ENCODE data around the gene ZMIZ1.

ZMIZ1 gene

GRCh38 chr10:79223091-79224048 lies 154.6 kb downstream of the ZMIZ1 start:
- H4K91ac ChIP-seq (ENCODE audit: low read depth, low read length), result peak overlapping the region; percentile 80
- H3K4me3 ChIP-seq (ENCODE audit: low read depth, low read length), result no peak overlapping the region
- H3K9ac ChIP-seq (ENCODE audit: low read length), result peak overlapping the region; percentile 29
- H3K9me3 ChIP-seq (ENCODE audit: insufficient read depth, low read depth, low read length), result peaks cover 6% of the 10 kb centered on the region
- H4K12ac ChIP-seq (ENCODE audit: low read depth, low read length), result no peak overlapping the region
- H3K23ac ChIP-seq (ENCODE audit: low read length), result no peak overlapping the region
- peaks cover 60 to 73% of the 10 kb centered on the region in 2 experiments for H3K4me1 ChIP-seq (ENCODE audit: control insufficient read depth in 1 of 2, insufficient read depth in 2 of 2, low read length in 2 of 2)
- no peak overlapping the region for H2AFZ ChIP-seq (ENCODE audit: insufficient read depth, low read length, poor library complexity)
- no CpG with 5 or more reads among the region's 22 CpGs for WGBS (ENCODE audit: extremely low coverage, insufficient coverage, insufficient read length)
- peak overlapping the region; percentile 63 for H2AK5ac ChIP-seq (ENCODE audit: low read length)
- H3K36me3 ChIP-seq (ENCODE audit: control insufficient read depth in 1 of 2, insufficient read depth in 2 of 2, low read length in 2 of 2), result peaks cover 36 to 41% of the 10 kb centered on the region in 2 experiments
- H3K18ac ChIP-seq (ENCODE audit: low read length), result peak overlapping the region; percentile 65
- H4K8ac ChIP-seq (ENCODE audit: low read depth, low read length), result peak overlapping the region; percentile 73
- no peak overlapping the region for H3K4ac ChIP-seq (ENCODE audit: low read depth, low read length)
- H3K27me3 ChIP-seq (ENCODE audit: insufficient read depth, low read length), result no peaks in the 10 kb centered on the region
- peak overlapping the region; percentile 82 for H2BK120ac ChIP-seq (ENCODE audit: insufficient read depth, low read length, poor library complexity)
- peak overlapping the region; percentile 54 for H2BK5ac ChIP-seq (ENCODE audit: low read depth, low read length, poor library complexity)
- H3K4me2 ChIP-seq (ENCODE audit: low read length), result peak overlapping the region; percentile 53
- H3K79me2 ChIP-seq (ENCODE audit: control insufficient read depth, insufficient read depth, low read length, poor library complexity), result peaks cover 5% of the 10 kb centered on the region
- H3K27ac ChIP-seq (ENCODE audit: low read depth, low read length), result peak overlapping the region; percentile 82
- peaks cover 36% of the 10 kb centered on the region for H3K79me1 ChIP-seq (ENCODE audit: low read length)
- H2BK12ac ChIP-seq (ENCODE audit: low read length), result peak overlapping the region; percentile 72
- peak overlapping the region; percentile 49 for H3K14ac ChIP-seq (ENCODE audit: low read length)
- DNase-seq, result no peak

DNA sequence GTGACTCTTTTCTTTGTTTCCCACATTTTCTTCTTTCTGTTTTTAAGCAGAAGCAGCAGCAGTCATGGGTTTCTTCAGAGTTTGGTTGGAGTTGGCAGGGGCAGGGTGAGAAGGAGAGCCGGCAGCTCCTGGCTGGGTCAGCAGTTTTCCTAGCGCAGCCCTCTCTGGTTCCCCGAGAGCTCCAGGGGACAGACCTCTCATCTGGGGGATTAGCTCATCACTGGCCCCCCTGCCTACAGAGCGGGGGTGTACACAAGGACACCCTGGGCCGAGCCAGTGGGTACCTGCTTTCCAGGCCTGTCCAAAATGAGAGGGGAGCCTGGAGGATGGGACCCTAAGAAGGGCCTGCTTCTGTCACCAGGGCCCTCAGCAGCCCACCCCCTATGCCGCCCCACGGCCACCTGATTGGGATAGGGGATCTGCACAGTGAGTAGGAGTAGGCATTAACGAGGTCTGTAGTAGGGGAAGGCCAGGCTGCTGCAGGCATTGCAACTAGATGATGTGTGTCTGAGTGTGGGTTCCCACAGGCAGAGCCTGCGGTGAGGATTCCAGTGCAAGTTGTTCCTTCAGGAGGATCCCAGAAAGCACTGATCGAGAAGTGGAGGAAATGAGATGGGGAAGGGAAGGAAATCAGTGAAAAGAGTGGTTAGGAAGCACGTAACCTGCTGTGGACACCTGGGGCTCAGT lies 155.6 kb downstream of the ZMIZ1 start:
- Histone ChIP-seq H3K9me3 (ENCODE audit: insufficient read depth, low read depth, low read length) (peaks cover 6% of the 10 kb centered on the region), H3K9ac (ENCODE audit: low read length) (peak overlapping the region; percentile 6), H3K4me1 (ENCODE audit: control insufficient read depth in 1 of 2, insufficient read depth in 2 of 2, low read length in 2 of 2) (peaks cover 66 to 79% of the 10 kb centered on the region in 2 experiments), H3K4ac (ENCODE audit: low read depth, low read length) (peak overlapping the region; percentile 13), H2BK12ac (ENCODE audit: low read length) (peak overlapping the region; percentile 62), H3K27ac (ENCODE audit: low read depth, low read length) (peak overlapping the region; percentile 82), H3K27me3 (ENCODE audit: insufficient read depth, low read length) (no peaks in the 10 kb centered on the region), H3K18ac (ENCODE audit: low read length) (peak overlapping the region; percentile 71), H4K12ac (ENCODE audit: low read depth, low read length) (no peak overlapping the region), H2BK120ac (ENCODE audit: insufficient read depth, low read length, poor library complexity) (peak overlapping the region; percentile 87), H3K79me1 (ENCODE audit: low read length) (peaks cover 42% of the 10 kb centered on the region), H3K23ac (ENCODE audit: low read length) (no peak overlapping the region), H3K14ac (ENCODE audit: low read length) (peak overlapping the region; percentile 74), H3K36me3 (ENCODE audit: control insufficient read depth in 1 of 2, insufficient read depth in 2 of 2, low read length in 2 of 2) (peaks cover 29 to 34% of the 10 kb centered on the region in 2 experiments), H3K79me2 (ENCODE audit: control insufficient read depth, insufficient read depth, low read length, poor library complexity) (peaks cover 5% of the 10 kb centered on the region), H4K8ac (ENCODE audit: low read depth, low read length) (peak overlapping the region; percentile 30), H2BK5ac (ENCODE audit: low read depth, low read length, poor library complexity) (peak overlapping the region; percentile 57), H4K91ac (ENCODE audit: low read depth, low read length) (peak overlapping the region; percentile 72), H3K4me3 (ENCODE audit: low read depth, low read length) (no peak overlapping the region), H2AK5ac (ENCODE audit: low read length) (peak overlapping the region; percentile 31), H3K4me2 (ENCODE audit: low read length) (peak overlapping the region; percentile 5), H2AFZ (ENCODE audit: insufficient read depth, low read length, poor library complexity) (no peak overlapping the region)
- no CpG with 5 or more reads among the region's 11 CpGs for WGBS (ENCODE audit: extremely low coverage, insufficient coverage, insufficient read length)
- DNase-seq, result no peak

GRCh38 chr10:79224992-79225391 lies 156.2 kb downstream of the ZMIZ1 start:
- peaks cover 25 to 31% of the 10 kb centered on the region in 2 experiments for H3K36me3 ChIP-seq (ENCODE audit: control insufficient read depth in 1 of 2, insufficient read depth in 2 of 2, low read length in 2 of 2)
- no peak for DNase-seq
- H3K4me3 ChIP-seq (ENCODE audit: low read depth, low read length), result no peak overlapping the region
- H3K4me2 ChIP-seq (ENCODE audit: low read length), result no peak overlapping the region
- peaks cover 69 to 82% of the 10 kb centered on the region in 2 experiments for H3K4me1 ChIP-seq (ENCODE audit: control insufficient read depth in 1 of 2, insufficient read depth in 2 of 2, low read length in 2 of 2)
- H3K14ac ChIP-seq (ENCODE audit: low read length), result peak overlapping the region; percentile 74
- no peak overlapping the region for H2AFZ ChIP-seq (ENCODE audit: insufficient read depth, low read length, poor library complexity)
- no peak overlapping the region for H4K12ac ChIP-seq (ENCODE audit: low read depth, low read length)
- H3K9ac ChIP-seq (ENCODE audit: low read length), result no peak overlapping the region
- WGBS (ENCODE audit: extremely low coverage, insufficient coverage, insufficient read length), result no CpG with 5 or more reads among the region's 5 CpGs
- H3K18ac ChIP-seq (ENCODE audit: low read length), result peak overlapping the region; percentile 71
- peaks cover 6% of the 10 kb centered on the region for H3K9me3 ChIP-seq (ENCODE audit: insufficient read depth, low read depth, low read length)
- peak overlapping the region; percentile 72 for H4K91ac ChIP-seq (ENCODE audit: low read depth, low read length)
- H3K79me1 ChIP-seq (ENCODE audit: low read length), result peaks cover 47% of the 10 kb centered on the region
- H2BK5ac ChIP-seq (ENCODE audit: low read depth, low read length, poor library complexity), result no peak overlapping the region
- H3K23ac ChIP-seq (ENCODE audit: low read length), result no peak overlapping the region
- H3K79me2 ChIP-seq (ENCODE audit: control insufficient read depth, insufficient read depth, low read length, poor library complexity), result peaks cover 9% of the 10 kb centered on the region
- peak overlapping the region; percentile 6 for H4K8ac ChIP-seq (ENCODE audit: low read depth, low read length)
- H3K27ac ChIP-seq (ENCODE audit: low read depth, low read length), result no peak overlapping the region
- no peaks in the 10 kb centered on the region for H3K27me3 ChIP-seq (ENCODE audit: insufficient read depth, low read length)
- peak overlapping the region; percentile 17 for H2AK5ac ChIP-seq (ENCODE audit: low read length)
- H2BK120ac ChIP-seq (ENCODE audit: insufficient read depth, low read length, poor library complexity), result peak overlapping the region; percentile 87
- peak overlapping the region; percentile 3 for H2BK12ac ChIP-seq (ENCODE audit: low read length)
- peak overlapping the region; percentile 2 for H3K4ac ChIP-seq (ENCODE audit: low read depth, low read length)

- Histone ChIP-seq H3K79me2 (ENCODE audit: control insufficient read depth, insufficient read depth, low read length, poor library complexity) (peaks cover 9% of the 10 kb centered on the region), H3K79me1 (ENCODE audit: low read length) (peaks cover 54% of the 10 kb centered on the region), H3K4me2 (ENCODE audit: low read length) (no peak overlapping the region), H3K18ac (ENCODE audit: low read length) (no peak overlapping the region), H3K36me3 (ENCODE audit: control insufficient read depth in 1 of 2, insufficient read depth in 2 of 2, low read length in 2 of 2) (peaks cover 23 to 28% of the 10 kb centered on the region in 2 experiments), H3K4me1 (ENCODE audit: control insufficient read depth in 1 of 2, insufficient read depth in 2 of 2, low read length in 2 of 2) (peaks cover 58 to 72% of the 10 kb centered on the region in 2 experiments), H4K91ac (ENCODE audit: low read depth, low read length) (peak overlapping the region; percentile 30), H3K23ac (ENCODE audit: low read length) (no peak overlapping the region), H2AFZ (ENCODE audit: insufficient read depth, low read length, poor library complexity) (no peak overlapping the region), H3K14ac (ENCODE audit: low read length) (peak overlapping the region; percentile 15), H3K9ac (ENCODE audit: low read length) (no peak overlapping the region), H2AK5ac (ENCODE audit: low read length) (no peak overlapping the region), H2BK12ac (ENCODE audit: low read length) (no peak overlapping the region), H3K9me3 (ENCODE audit: insufficient read depth, low read depth, low read length) (no peaks in the 10 kb centered on the region), H2BK5ac (ENCODE audit: low read depth, low read length, poor library complexity) (no peak overlapping the region), H3K4ac (ENCODE audit: low read depth, low read length) (no peak overlapping the region), H3K27me3 (ENCODE audit: insufficient read depth, low read length) (no peaks in the 10 kb centered on the region), H2BK120ac (ENCODE audit: insufficient read depth, low read length, poor library complexity) (no peak overlapping the region), H3K27ac (ENCODE audit: low read depth, low read length) (no peak overlapping the region), H3K4me3 (ENCODE audit: low read depth, low read length) (no peak overlapping the region), H4K8ac (ENCODE audit: low read depth, low read length) (no peak overlapping the region), H4K12ac (ENCODE audit: low read depth, low read length) (no peak overlapping the region)
- no CpG with 5 or more reads among the region's 4 CpGs for WGBS (ENCODE audit: extremely low coverage, insufficient coverage, insufficient read length)
- DNase-seq, result peak; percentile 34 to 74
Measured at GRCh38 chr10:79226391-79227245, 157.9 kb downstream of the ZMIZ1 start.

All from trophoblast cell (in vitro differentiated cells and primary cell).